H1 (cell line): Measurements from ENCODE around the gene C20orf202. TPM values are rescaled to one million over a fixed set of nuclear protein-coding genes. Genes with fewer than 3 reads are reported as not detected.

Experiments
- CTCF ChIA-PET: fragments of 300-600 bp; sonication (Branson Sonifier 250); formaldehyde crosslinking; loops from one replicate; lab custom pipeline; 2021; ENCODE audit not compliant: partially characterized antibody; lab: Charles Lee
- POLR2A ChIA-PET: fragments of 300-600 bp; sonication (Branson Sonifier 250); formaldehyde crosslinking; loops from one replicate; lab custom pipeline; 2021; ENCODE audit warnings: inconsistent platforms; ENCODE audit not compliant: partially characterized antibody; lab: Charles Lee
- DNase-seq, 2 experiments: peaks; one replicate each; pipeline versions ENCODE4 v3.0.0 to v3.0.0-alpha.2; 2010 to 2022; ENCODE audit warnings: low spot score in 2 of 2, low read depth in 1 of 2, mixed read lengths in 1 of 2
- FAIRE-seq: peaks from 2 replicates; lab custom pipeline; 2011; peaks lifted over from hg19 to GRCh38; lab: Jason Lieb, UNC
- H2AFZ ChIP-seq: 2 replicates; pipeline ENCODE4 v1.8.1; 2012; ENCODE audit warnings: low read length, inconsistent platforms
- H2AK5ac ChIP-seq: 2 replicates; pipeline ENCODE4 v1.6.1; 2013; ENCODE audit warnings: low read depth, low read length
- H2BK120ac ChIP-seq: replicated peaks from 2 replicates; pipeline ENCODE3; 2013; ENCODE audit warnings: low read depth, low read length, inconsistent platforms
- H2BK12ac ChIP-seq: 2 replicates; pipeline ENCODE4 v1.6.1; 2013; ENCODE audit warnings: low read depth, low read length
- H2BK15ac ChIP-seq: 2 replicates; pipeline ENCODE4 v1.6.1; 2013; ENCODE audit warnings: low read length
- H2BK20ac ChIP-seq: 2 replicates; pipeline ENCODE4 v1.6.1; 2013; ENCODE audit warnings: low read length
- H2BK5ac ChIP-seq: 2 replicates; pipeline ENCODE4 v1.6.1; 2013; ENCODE audit warnings: low read depth, low read length
- H3K14ac ChIP-seq: 2 replicates; pipeline ENCODE4 v1.6.1; 2013; ENCODE audit warnings: inconsistent platforms; ENCODE audit not compliant: insufficient read length
- H3K18ac ChIP-seq: 2 replicates; pipeline ENCODE4 v1.6.1; 2013; ENCODE audit warnings: low read length; ENCODE audit errors: extremely low read depth
- H3K23ac ChIP-seq: 2 replicates; pipeline ENCODE4 v1.6.1; 2013; ENCODE audit warnings: inconsistent platforms; ENCODE audit not compliant: insufficient read length
- H3K23me2 ChIP-seq: 2 replicates; pipeline ENCODE4 v1.6.1; 2013; ENCODE audit warnings: low read depth, low read length
- H3K27ac ChIP-seq: 2 replicates; pipeline ENCODE4 v1.6.1; 2011; ENCODE audit warnings: low read depth, low read length, inconsistent platforms
- H3K27me3 ChIP-seq, 4 experiments: replicated peaks in 1 of 4; 1 replicate in 1 of 4; 2 replicates in 3 of 4; pipeline versions ENCODE4 v1.6.1 to v1.8.1; 2011 to 2013; ENCODE audit warnings: low read length in 3 of 4, mild to moderate bottlenecking in 3 of 4, inconsistent platforms in 2 of 4, mixed read lengths in 2 of 4, moderate library complexity in 1 of 4; ENCODE audit not compliant: control insufficient read depth in 3 of 4, insufficient read depth in 3 of 4; ENCODE audit errors: extremely low read depth in 1 of 4
- H3K36me3 ChIP-seq, 4 experiments: 2 replicates each; pipeline versions ENCODE4 v1.6.1 to v1.8.1; 2011 to 2013; ENCODE audit warnings: mild to moderate bottlenecking in 4 of 4, low read length in 3 of 4, moderate library complexity in 2 of 4, control low read depth in 1 of 4, inconsistent platforms in 1 of 4; ENCODE audit not compliant: insufficient read depth in 4 of 4, control insufficient read depth in 2 of 4
- H3K4ac ChIP-seq: replicated peaks from 2 replicates; pipeline ENCODE3; 2013; ENCODE audit warnings: low read length, low read depth, mixed read lengths, inconsistent platforms; ENCODE audit not compliant: insufficient read length
- H3K4me1 ChIP-seq, 4 experiments: replicated peaks in 1 of 4; 1 replicate in 1 of 4; 2 replicates in 3 of 4; pipeline versions ENCODE4 v1.6.1 to v1.8.1; 2011 to 2013; ENCODE audit warnings: low read length in 3 of 4, inconsistent platforms in 2 of 4, mixed read lengths in 1 of 4; ENCODE audit not compliant: insufficient read depth in 4 of 4, control insufficient read depth in 3 of 4
- H3K4me2 ChIP-seq, 2 experiments: 2 replicates each; pipeline versions ENCODE4 v1.6.1 to v1.8.1; 2011 to 2013; ENCODE audit warnings: low read depth in 2 of 2, low read length in 2 of 2, control low read depth in 1 of 2, inconsistent platforms in 1 of 2, mild to moderate bottlenecking in 1 of 2; ENCODE audit not compliant: insufficient read depth in 1 of 2
- H3K4me3 ChIP-seq, 4 experiments: fragments of 200-600, 300-600 bp in 1 of 4; sonication (generic), shearing (Covaris generic), sonication (Bioruptor Twin) in 1 of 4; 2 replicates each; pipeline versions ENCODE4 v1.5.1 to v1.8.1; 2011 to 2016; ENCODE audit warnings: low read length in 4 of 4, low read depth in 3 of 4, control low read depth in 2 of 4, inconsistent platforms in 2 of 4, mild to moderate bottlenecking in 2 of 4, mixed read lengths in 1 of 4, moderate library complexity in 1 of 4; ENCODE audit not compliant: insufficient read depth in 2 of 4; ENCODE audit errors: extremely low read depth in 1 of 4
- H3K56ac ChIP-seq: replicated peaks from 2 replicates; pipeline ENCODE3; 2013; ENCODE audit warnings: low read depth, mild to moderate bottlenecking, mixed read lengths, low read length, inconsistent platforms; ENCODE audit not compliant: insufficient read length
- H3K79me1 ChIP-seq: 2 replicates; pipeline ENCODE4 v1.6.1; 2013; ENCODE audit warnings: low read depth, low read length, control low read depth
- H3K79me2 ChIP-seq, 2 experiments: 2 replicates each; pipeline versions ENCODE4 v1.6.1 to v1.8.1; 2012 to 2013; ENCODE audit warnings: low read length in 2 of 2, mild to moderate bottlenecking in 2 of 2, inconsistent platforms in 1 of 2; ENCODE audit not compliant: insufficient read depth in 2 of 2, control insufficient read depth in 1 of 2
- H3K9ac ChIP-seq, 4 experiments: replicated peaks in 1 of 4; 1 replicate in 1 of 4; 2 replicates in 3 of 4; pipeline versions ENCODE4 v1.6.1 to v1.8.1; 2011 to 2013; ENCODE audit warnings: low read depth in 3 of 4, low read length in 3 of 4, control low read depth in 2 of 4, mild to moderate bottlenecking in 2 of 4, moderate library complexity in 2 of 4, inconsistent platforms in 1 of 4; ENCODE audit errors: extremely low read depth in 1 of 4
- H3K9me3 ChIP-seq, 2 experiments: 2 replicates each; pipeline versions ENCODE4 v1.6.1 to v1.8.1; 2012 to 2013; ENCODE audit warnings: mild to moderate bottlenecking in 2 of 2, moderate library complexity in 2 of 2, control low read depth in 1 of 2, inconsistent platforms in 1 of 2, low read depth in 1 of 2, low read length in 1 of 2, mixed read lengths in 1 of 2; ENCODE audit not compliant: insufficient read depth in 2 of 2
- H4K20me1 ChIP-seq, 2 experiments: replicated peaks in 1 of 2; 2 replicates each; pipeline versions ENCODE3 to v1.8.1; 2011 to 2013; ENCODE audit warnings: inconsistent platforms in 2 of 2, low read length in 2 of 2, mild to moderate bottlenecking in 1 of 2; ENCODE audit not compliant: insufficient read depth in 2 of 2, control insufficient read depth in 1 of 2
- H4K5ac ChIP-seq: 2 replicates; pipeline ENCODE4 v1.6.1; 2013; ENCODE audit warnings: low read length, low read depth, mixed read lengths, inconsistent platforms; ENCODE audit not compliant: insufficient read length
- H4K8ac ChIP-seq: 2 replicates; pipeline ENCODE4 v1.8.0; 2013; ENCODE audit warnings: mild to moderate bottlenecking, moderate library complexity, low read length, inconsistent platforms; ENCODE audit not compliant: insufficient read depth; ENCODE audit errors: extremely low read depth
- H4K91ac ChIP-seq: replicated peaks from 2 replicates; pipeline ENCODE3; 2013; ENCODE audit warnings: low read length, mixed read lengths, inconsistent platforms; ENCODE audit not compliant: insufficient read length
- CEBPB ChIP-seq: IDR thresholded peaks from 2 replicates; pipeline ENCODE4 v1.6.1; 2012; ENCODE audit warnings: low read depth, low read length
- EP300 ChIP-seq, 2 experiments: IDR thresholded peaks; 1 replicate in 1 of 2; 2 replicates in 1 of 2; pipeline ENCODE4 v1.6.1; 2011 to 2012; ENCODE audit warnings: low read depth in 2 of 2, low read length in 2 of 2, mild to moderate bottlenecking in 2 of 2, borderline replicate concordance in 1 of 2, inconsistent platforms in 1 of 2, moderate library complexity in 1 of 2
- KDM1A ChIP-seq: fragments of 200-600, 300-600 bp; sonication (generic); IDR thresholded peaks from 2 replicates; pipeline ENCODE4 v1.7.1; 2016; ENCODE audit warnings: mild to moderate bottlenecking, low read length, borderline replicate concordance
- KDM4A ChIP-seq: IDR thresholded peaks from one replicate; pipeline ENCODE4 v1.7.1; 2012; ENCODE audit warnings: low read depth, mild to moderate bottlenecking, moderate library complexity, low read length, inconsistent platforms; ENCODE audit not compliant: severe bottlenecking
- RFX5 ChIP-seq: IDR thresholded peaks from 2 replicates; pipeline ENCODE4 v1.6.1; 2011; ENCODE audit warnings: low read depth, low read length, improper control_type of control experiment, borderline replicate concordance
- RXRA ChIP-seq: IDR thresholded peaks from 2 replicates; pipeline ENCODE4 v1.6.1; 2011; ENCODE audit warnings: low read depth, mild to moderate bottlenecking, low read length, moderate library complexity; ENCODE audit not compliant: insufficient read depth
- TAF7 ChIP-seq: optimal IDR thresholded peaks from 2 replicates; pipeline ENCODE3; 2011; ENCODE audit warnings: low read depth, mild to moderate bottlenecking, inconsistent platforms, low read length, moderate library complexity, borderline replicate concordance
- TEAD4 ChIP-seq: IDR thresholded peaks from 2 replicates; pipeline ENCODE4 v1.6.1; 2012; ENCODE audit warnings: low read depth, low read length, inconsistent platforms, mixed read lengths
- YY1 ChIP-seq: IDR thresholded peaks from 2 replicates; pipeline ENCODE4 v1.6.1; 2011; ENCODE audit warnings: low read depth, mild to moderate bottlenecking, low read length
- WGBS, 2 experiments: shearing (Covaris generic) in 1 of 2; methylation state at CpG; one replicate each; pipeline versions ENCODE4 v1.1.6 to v1.1.7; 2013 to 2015; ENCODE audit warnings: low lambda C conversion rate in 2 of 2, mixed read lengths in 2 of 2, inconsistent platforms in 1 of 2, low coverage in 1 of 2, missing lambda C conversion rate in 1 of 2; ENCODE audit not compliant: insufficient replicate concordance in 2 of 2, insufficient coverage in 1 of 2, insufficient read length in 1 of 2; ENCODE audit errors: extremely low coverage in 1 of 2, missing lambda C conversion rate in 1 of 2; 5-methylcytosine and 5-hydroxymethylcytosine counted together
- polyA plus RNA-seq, 7 experiments: library from polyadenylated mRNA; depleted of rRNA in 3 of 7; stranded (reverse) in 5 of 7; unstranded in 2 of 7; fragments of >200 nt in 5 of 7; fragments of 200-250 nt in 2 of 7; gene quantifications; 1 replicate in 5 of 7; 2 replicates in 1 of 7; 4 replicates in 1 of 7; pipeline versions ENCODE4 v1.2.1 to v1.2.3, GENCODE V29; 2011 to 2013; ENCODE audit warnings: missing spikeins in 2 of 7, mixed read lengths in 2 of 7
- total RNA-seq: library from RNA; stranded (reverse); fragmentation: NEBNext Ultra II Directional; extraction: Animal tissue kit (Norgen Biotek cat#: 25700); gene quantifications from 2 replicates; pipeline ENCODE4 v1.2.1, GENCODE V29; 2021
- TF ChIP-seq, protein P1 (sequence below): IDR thresholded peaks from 2 replicates; pipeline ENCODE4 v1.6.1; 2011; ENCODE audit warnings: low read depth, mild to moderate bottlenecking, low read length; ENCODE audit not compliant: insufficient read depth

C20orf202 gene
- total and polyA plus RNA-seq, 2 of the 8 experiments (the other 6 are each of a cell fraction or from before 2014, with no cell fraction given), result 0.12 TPM; not detected in 1

DNA sequence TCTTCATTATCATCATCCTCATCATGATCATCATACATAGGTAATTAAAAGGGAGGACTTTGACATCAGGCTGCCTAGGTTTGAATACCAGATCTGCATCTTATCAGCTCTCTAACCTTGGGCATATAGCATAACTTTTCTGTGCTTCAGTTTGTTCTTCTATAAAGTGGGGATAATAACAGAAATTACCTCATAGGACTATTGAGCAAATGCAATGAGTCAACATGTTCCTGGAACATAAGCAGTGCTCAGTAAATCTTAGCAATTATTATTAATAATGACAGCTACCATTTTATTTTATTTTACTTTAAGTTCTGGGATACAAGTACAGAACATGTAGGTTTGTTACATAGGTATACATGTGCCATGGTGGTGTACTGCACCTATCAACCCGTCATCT, 7.2 kb downstream of the C20orf202 start:
- Histone ChIP-seq H4K91ac (no peak overlapping the region), H2AK5ac (no peak overlapping the region), H3K23me2 (no peaks in the 10 kb centered on the region), H3K4me2 (no peak overlapping the region), H3K4ac (no peak overlapping the region), H3K23ac (no peak overlapping the region), H3K27ac (no peak overlapping the region), H3K27me3 (peaks cover 0 to 3% (median 0%) of the 10 kb centered on the region in 4 experiments; a peak in 1 of 7 replicates), H4K8ac (no peak overlapping the region), H2BK20ac (no peak overlapping the region), H3K4me3 (no peak overlapping the region), H3K79me1 (no peaks in the 10 kb centered on the region), H3K14ac (no peak overlapping the region), H3K79me2 (no peaks in the 10 kb centered on the region), H2BK120ac (no peak overlapping the region), H3K4me1 (peaks cover 0 to 10% (median 0%) of the 10 kb centered on the region in 4 experiments; a peak in 2 of 7 replicates), H3K9ac (no peak overlapping the region), H3K9me3 (no peaks in the 10 kb centered on the region), H2BK12ac (no peak overlapping the region), H4K5ac (no peak overlapping the region), H2BK15ac (no peak overlapping the region), H2BK5ac (no peak overlapping the region), H2AFZ (no peak overlapping the region), H4K20me1 (no peaks in the 10 kb centered on the region), H3K36me3 (no peaks in the 10 kb centered on the region), H3K56ac (no peak overlapping the region), H3K18ac (no peak overlapping the region)
- 100% methylated on average over 1 of the region's 1 CpG; no CpG with 5 or more reads in 1 of the 2 experiments for WGBS, 2 experiments
- POLR2A ChIA-PET, result interaction anchor here (2.2 kb wide), 1 partner anchor 31 kb away, joined by 5 read pairs; no protein-coding TSS in a partner anchor
- FAIRE-seq, result no peak
- CTCF ChIA-PET, result interaction anchor here (0.7 to 11.9 kb wide), 9 partner anchors 10 to 255 kb away, joined by 3 to 101 read pairs (median 4); partner anchors contain the start of gene TMEM74B
- DNase-seq, result no peak
- TF ChIP-seq, protein P1, sequence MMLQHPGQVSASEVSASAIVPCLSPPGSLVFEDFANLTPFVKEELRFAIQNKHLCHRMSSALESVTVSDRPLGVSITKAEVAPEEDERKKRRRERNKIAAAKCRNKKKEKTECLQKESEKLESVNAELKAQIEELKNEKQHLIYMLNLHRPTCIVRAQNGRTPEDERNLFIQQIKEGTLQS, result no peak
- TF ChIP-seq YY1 (no peak), RFX5 (no peak), CEBPB (no peak), TAF7 (no peak), EP300 (IDR thresholded peaks at IDR 0.05; ENCODE audit: borderline replicate concordance in 1 of 2, low read depth in 2 of 2, low read length in 2 of 2) (no peak), TEAD4 (no peak), KDM1A (no peak), RXRA (no peak), KDM4A (no peak)
